Peyer's patch (tissue), 4 donors: Measurements from ENCODE around the gene SMIM12. TPM values are rescaled to one million over a fixed set of nuclear protein-coding genes. Genes with fewer than 3 reads are reported as not detected.

Experiments
- DNase-seq, 3 donors: peaks; one replicate each; pipeline ENCODE4 v3.0.0-alpha.2; 2017 to 2019
- H3K27ac ChIP-seq, 4 donors: fragments of 200-600 bp; sonication (generic); one replicate each; pipeline ENCODE4 v1.5.1; 2016 to 2019
- H3K27me3 ChIP-seq, 2 donors: fragments of 200-600 bp; sonication (generic); one replicate each; pipeline ENCODE4 v1.5.1; 2019
- H3K36me3 ChIP-seq, 3 donors: fragments of 200-600 bp; sonication (generic); one replicate each; pipeline ENCODE4 v1.5.1; 2016 to 2019
- H3K4me1 ChIP-seq, 4 donors: fragments of 200-600 bp; sonication (generic); one replicate each; pipeline ENCODE4 v1.5.1; 2016 to 2019
- H3K4me3 ChIP-seq, 4 donors: fragments of 200-600 bp; sonication (generic); 1 replicate in 3 of 4; 2 replicates in 1 of 4; pipeline ENCODE4 v1.5.1; 2016 to 2019; ENCODE audit warnings: mild to moderate bottlenecking in 1 of 4
- H3K9me3 ChIP-seq, 4 donors: fragments of 200-600 bp; sonication (generic); one replicate each; pipeline ENCODE4 v1.5.1; 2016 to 2019; ENCODE audit warnings: mild to moderate bottlenecking in 1 of 4
- POLR2A ChIP-seq, 2 donors: fragments of 450-650 bp; IDR thresholded peaks; one replicate each; pipeline ENCODE4 v1.5.1; 2017; ENCODE audit warnings: antibody characterized with exemption in 2 of 2, mild to moderate bottlenecking in 2 of 2, moderate library complexity in 2 of 2
- total RNA-seq, 4 donors: library from RNA; depleted of rRNA; stranded (reverse); fragments of >200 nt; gene quantifications; one replicate each; pipeline ENCODE4 v1.1.0, GENCODE V29; 2016
- TF ChIP-seq, protein P1 (sequence below), 6 experiments: fragments of 450-650 bp in 4 of 6; fragments of 200-600 bp in 2 of 6; sonication (generic) in 1 of 6; IDR thresholded peaks; one replicate each; pipeline ENCODE4 v1.5.1; 2017 to 2019; ENCODE audit warnings: antibody characterized with exemption in 6 of 6, mild to moderate bottlenecking in 3 of 6, moderate library complexity in 1 of 6

Gene SMIM12
- total RNA-seq, 4 donors from 2014 or later, result 10.7 to 40.3 (median 30.0) TPM

GRCh38 chr1:34851431-34852105, 8.0 kb downstream of the SMIM12 start:
- Histone ChIP-seq H3K36me3 (peaks cover 0 to 56% (median 0%) of the 10 kb centered on the region in 3 donors), H3K27ac (no peak overlapping the region), H3K4me3 (no peak overlapping the region), H3K4me1 (no peaks in the 10 kb centered on the region), H3K9me3 (no peaks in the 10 kb centered on the region), H3K27me3 (no peaks in the 10 kb centered on the region)
- DNase-seq, result no peak
- TF ChIP-seq, protein P1, sequence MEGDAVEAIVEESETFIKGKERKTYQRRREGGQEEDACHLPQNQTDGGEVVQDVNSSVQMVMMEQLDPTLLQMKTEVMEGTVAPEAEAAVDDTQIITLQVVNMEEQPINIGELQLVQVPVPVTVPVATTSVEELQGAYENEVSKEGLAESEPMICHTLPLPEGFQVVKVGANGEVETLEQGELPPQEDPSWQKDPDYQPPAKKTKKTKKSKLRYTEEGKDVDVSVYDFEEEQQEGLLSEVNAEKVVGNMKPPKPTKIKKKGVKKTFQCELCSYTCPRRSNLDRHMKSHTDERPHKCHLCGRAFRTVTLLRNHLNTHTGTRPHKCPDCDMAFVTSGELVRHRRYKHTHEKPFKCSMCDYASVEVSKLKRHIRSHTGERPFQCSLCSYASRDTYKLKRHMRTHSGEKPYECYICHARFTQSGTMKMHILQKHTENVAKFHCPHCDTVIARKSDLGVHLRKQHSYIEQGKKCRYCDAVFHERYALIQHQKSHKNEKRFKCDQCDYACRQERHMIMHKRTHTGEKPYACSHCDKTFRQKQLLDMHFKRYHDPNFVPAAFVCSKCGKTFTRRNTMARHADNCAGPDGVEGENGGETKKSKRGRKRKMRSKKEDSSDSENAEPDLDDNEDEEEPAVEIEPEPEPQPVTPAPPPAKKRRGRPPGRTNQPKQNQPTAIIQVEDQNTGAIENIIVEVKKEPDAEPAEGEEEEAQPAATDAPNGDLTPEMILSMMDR (IDR thresholded peaks at IDR 0.05), result no peak
- no peak for TF ChIP-seq POLR2A (IDR thresholded peaks at IDR 0.05)

DNA sequence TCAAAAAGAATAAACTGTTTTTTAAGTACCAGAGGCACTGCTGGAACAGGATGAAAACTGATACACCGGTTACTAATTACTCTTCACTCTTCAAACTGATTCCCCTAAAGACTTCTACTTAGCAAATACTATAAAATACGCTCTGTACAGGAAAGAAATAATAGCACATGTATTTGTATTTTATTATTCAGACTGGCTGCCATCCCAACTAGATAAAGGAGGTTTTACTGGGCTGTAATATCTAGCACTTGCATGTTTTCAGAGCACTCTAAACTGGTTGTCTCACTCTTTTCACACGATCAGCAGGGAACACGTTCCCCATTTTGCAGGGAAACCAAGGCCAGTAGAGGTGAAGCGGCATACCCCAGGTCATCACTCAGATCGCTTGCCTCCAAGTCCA, 9.2 kb downstream of the SMIM12 start:
- DNase-seq, result no peak
- Histone ChIP-seq H3K4me3 (no peak overlapping the region), H3K27me3 (no peaks in the 10 kb centered on the region), H3K36me3 (peaks cover 0 to 49% (median 0%) of the 10 kb centered on the region in 3 donors), H3K4me1 (no peaks in the 10 kb centered on the region), H3K27ac (no peak overlapping the region), H3K9me3 (no peaks in the 10 kb centered on the region)
- TF ChIP-seq POLR2A (IDR thresholded peaks at IDR 0.05), result no peak
- TF ChIP-seq, protein P1 (IDR thresholded peaks at IDR 0.05), result no peak

DNA sequence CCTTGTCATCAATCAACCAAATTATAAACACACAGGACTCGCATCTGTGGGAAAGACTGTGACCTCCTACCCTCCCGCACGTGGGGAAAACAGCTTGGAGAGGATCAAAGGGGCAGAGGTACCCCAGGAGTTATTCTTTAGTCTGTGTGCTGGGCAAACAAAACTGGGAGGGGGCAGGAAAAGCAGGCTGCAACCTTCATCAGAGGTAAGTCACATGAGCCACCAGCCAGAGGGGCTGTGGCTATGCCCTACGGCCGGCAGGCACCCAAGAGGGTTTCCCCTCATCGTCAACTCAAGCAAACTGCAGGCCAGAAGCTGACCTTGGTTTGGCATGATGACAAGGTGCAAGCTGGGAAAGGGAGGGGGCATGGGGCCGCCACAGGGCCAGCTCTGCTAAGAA, 12.5 kb downstream of the SMIM12 start:
- no peaks in the 10 kb centered on the region for H3K4me1 ChIP-seq
- H3K9me3 ChIP-seq, result no peaks in the 10 kb centered on the region
- H3K36me3 ChIP-seq, result peaks cover 0 to 30% (median 0%) of the 10 kb centered on the region in 3 donors
- no peak overlapping the region for H3K4me3 ChIP-seq
- TF ChIP-seq, protein P1 (IDR thresholded peaks at IDR 0.05), result no peak
- TF ChIP-seq POLR2A (IDR thresholded peaks at IDR 0.05), result no peak
- H3K27me3 ChIP-seq, result no peaks in the 10 kb centered on the region
- no peak for DNase-seq
- H3K27ac ChIP-seq, result no peak overlapping the region

GRCh38 chr1:34846265-34846664, 13.3 kb downstream of the SMIM12 start:
- no peaks in the 10 kb centered on the region for H3K4me1 ChIP-seq
- H3K9me3 ChIP-seq, result no peaks in the 10 kb centered on the region
- no peak overlapping the region for H3K27ac ChIP-seq
- peaks cover 0 to 25% (median 0%) of the 10 kb centered on the region in 3 donors for H3K36me3 ChIP-seq
- H3K4me3 ChIP-seq, result no peak overlapping the region
- TF ChIP-seq, protein P1 (IDR thresholded peaks at IDR 0.05), result no peak
- TF ChIP-seq POLR2A (IDR thresholded peaks at IDR 0.05), result no peak
- no peak for DNase-seq
- no peaks in the 10 kb centered on the region for H3K27me3 ChIP-seq

DNA sequence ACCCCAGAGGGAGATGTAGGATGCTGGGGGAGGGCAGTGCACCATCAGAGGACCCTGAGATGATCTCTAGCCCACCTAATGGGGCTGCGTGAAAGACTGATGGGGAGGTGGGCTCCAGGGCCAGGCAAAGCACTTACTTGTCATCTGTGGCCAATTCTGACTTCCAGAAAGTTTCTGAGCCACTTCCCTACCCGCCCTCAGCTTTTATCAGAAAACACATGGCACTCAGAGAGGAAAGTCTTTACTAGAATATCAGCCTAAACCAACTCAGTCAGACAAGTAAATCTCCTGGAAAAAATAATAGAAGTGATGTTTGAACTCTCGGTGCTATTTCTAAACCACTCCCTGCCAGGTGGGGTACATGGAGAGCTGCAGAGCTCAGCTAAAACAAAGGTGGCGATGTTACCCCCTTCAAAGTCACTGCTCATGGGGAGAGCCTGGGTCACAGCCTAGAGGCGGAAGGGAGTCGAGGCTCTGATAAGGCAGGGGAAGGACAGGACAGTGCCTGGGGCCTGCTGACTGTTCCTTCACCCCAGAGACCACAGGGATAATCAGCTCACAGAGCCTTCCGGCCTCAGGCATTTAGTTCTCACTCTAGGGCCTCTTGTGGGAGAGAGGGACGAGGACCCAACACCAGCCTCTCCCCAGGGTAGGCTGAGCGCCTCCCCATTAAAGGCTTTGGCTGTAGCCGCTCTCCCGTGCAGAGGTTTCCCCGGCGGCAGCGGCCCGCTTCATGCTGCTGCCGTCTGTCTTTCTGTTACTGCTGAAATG, 14.2 kb downstream of the SMIM12 start:
- H3K36me3 ChIP-seq, result peaks cover 0 to 17% (median 0%) of the 10 kb centered on the region in 3 donors
- no peak for DNase-seq
- TF ChIP-seq, protein P1 (IDR thresholded peaks at IDR 0.05), result no peak
- no peak for TF ChIP-seq POLR2A (IDR thresholded peaks at IDR 0.05)
- no peaks in the 10 kb centered on the region for H3K27me3 ChIP-seq
- no peaks in the 10 kb centered on the region for H3K9me3 ChIP-seq
- H3K27ac ChIP-seq, result no peak overlapping the region
- no peak overlapping the region for H3K4me3 ChIP-seq
- H3K4me1 ChIP-seq, result no peaks in the 10 kb centered on the region
